ENCODE results near the gene ADAMTS20.
"Not testable (repeated sequence)": the region's sequence is repeated elsewhere in the genome, so short reads cannot be mapped to it uniquely, and the experiment has no call there.

Gene ADAMTS20

GRCh38 chr12:43551279-43551970, 578 bp downstream of the ADAMTS20 start:
- TF ChIP-seq CTCF (IDR thresholded peaks at IDR 0.05; ENCODE audit: control extremely low read depth, extremely low read depth, low read depth, missing control alignments) = no peak
- DNase-seq (ENCODE audit: extremely low spot score) = no peak
- ChIA-PET CTCF (no interaction called here), POLR2A (no interaction called here)

- CTCF ChIA-PET = no interaction called here
- DNase-seq (ENCODE audit: extremely low spot score) = no peak
- no peak for TF ChIP-seq CTCF (IDR thresholded peaks at IDR 0.05; ENCODE audit: control extremely low read depth, extremely low read depth, low read depth, missing control alignments)
- POLR2A ChIA-PET = no interaction called here
Measured at GRCh38 chr12:43550831-43551271, 1.2 kb downstream of the ADAMTS20 start.

- DNase-seq (ENCODE audit: extremely low spot score) = no peak
- POLR2A ChIA-PET = no interaction called here
- CTCF ChIA-PET = interaction anchor here (1.1 to 1.3 kb wide), 3 partner anchors 8 to 130 kb away, joined by 3 read pairs; no protein-coding TSS in a partner anchor
Measured at GRCh38 chr12:43544703-43545102, 7.3 kb downstream of the ADAMTS20 start.

GRCh38 chr12:43540470-43540869, 11.5 kb downstream of the ADAMTS20 start:
- DNase-seq (ENCODE audit: extremely low spot score) = no peak
- TF ChIP-seq CTCF (IDR thresholded peaks at IDR 0.05; ENCODE audit: control extremely low read depth, extremely low read depth, low read depth, missing control alignments) = no peak
- POLR2A ChIA-PET = no interaction called here
- CTCF ChIA-PET = no interaction called here

More at GRCh38 chr12:43544703-43545102, 7.3 kb downstream of the ADAMTS20 start:
- no peak for TF ChIP-seq CTCF (IDR thresholded peaks at IDR 0.05; ENCODE audit: control extremely low read depth, extremely low read depth, low read depth, missing control alignments)

GRCh38 chr12:43537675-43538074, 14.3 kb downstream of the ADAMTS20 start:
- POLR2A ChIA-PET; DNase-seq (ENCODE audit: extremely low spot score); CTCF ChIA-PET: not testable (repeated sequence)

- CTCF ChIA-PET = no interaction called here
- no peak for TF ChIP-seq CTCF (IDR thresholded peaks at IDR 0.05; ENCODE audit: control extremely low read depth, extremely low read depth, low read depth, missing control alignments)
- DNase-seq (ENCODE audit: extremely low spot score) = no peak
- POLR2A ChIA-PET = no interaction called here
Measured at GRCh38 chr12:43516045-43516444, 36.0 kb downstream of the ADAMTS20 start.

GRCh38 chr12:43501703-43502102, 50.3 kb downstream of the ADAMTS20 start:
- peak; percentile 41 for TF ChIP-seq CTCF (IDR thresholded peaks at IDR 0.05; ENCODE audit: control extremely low read depth, extremely low read depth, low read depth, missing control alignments)
- CTCF ChIA-PET = interaction anchor here (1.0 kb wide), 1 partner anchor 20 kb away, joined by 3 read pairs; no protein-coding TSS in a partner anchor
- POLR2A ChIA-PET = no interaction called here
- peak; percentile 26 for DNase-seq (ENCODE audit: extremely low spot score)

All from GM10248 (cell line).